Nephron progenitor cell (in vitro differentiated cells): ENCODE data around the gene GPAM.

Experiments
- DNase-seq: peaks from one replicate; pipeline ENCODE4 v3.0.0; 2021
- H3K27ac Mint-ChIP-seq: 2 replicates; pipeline ENCODE4 v1.8.0; 2021; ENCODE audit warnings: mild to moderate bottlenecking, moderate library complexity, mixed read lengths
- H3K27me3 Mint-ChIP-seq: 2 replicates; pipeline ENCODE4 v1.8.0; 2021; ENCODE audit warnings: mild to moderate bottlenecking, low read depth, mixed read lengths; ENCODE audit not compliant: poor library complexity
- H3K36me3 Mint-ChIP-seq: 2 replicates; pipeline ENCODE4 v1.8.0; 2021; ENCODE audit warnings: low read depth, mixed read lengths
- H3K4me1 Mint-ChIP-seq: 2 replicates; pipeline ENCODE4 v1.8.0; 2021; ENCODE audit warnings: mixed read lengths
- H3K4me3 Mint-ChIP-seq: 2 replicates; pipeline ENCODE4 v1.8.0; 2021; ENCODE audit warnings: mild to moderate bottlenecking, moderate library complexity, mixed read lengths
- H3K9me3 Mint-ChIP-seq: 2 replicates; pipeline ENCODE4 v1.8.0; 2021; ENCODE audit warnings: mild to moderate bottlenecking, moderate library complexity, mixed read lengths
- CTCF ChIP-seq: fragments of 200-600 bp; sonication (generic); IDR thresholded peaks from 2 replicates; pipeline ENCODE4 v1.5.0; 2021; ENCODE audit warnings: antibody characterized with exemption

GPAM gene

GRCh38 chr10:112183329-112184051 is at the start of gene GPAM:
Gene GPAM (minus strand): TSS chr10:112183765. CDS start chr10:112181784, 1,981 bp downstream.
- H3K4me1 Mint-ChIP-seq, result peaks cover 22% of the 10 kb centered on the region
- no peak for TF ChIP-seq CTCF
- peak; percentile 100 for DNase-seq
- H3K27ac Mint-ChIP-seq, result peak within 1 kb of the TSS; percentile 87
- peaks cover 20% of the 10 kb centered on the region for H3K36me3 Mint-ChIP-seq
- H3K9me3 Mint-ChIP-seq, result peaks cover 34% of the 10 kb centered on the region
- H3K4me3 Mint-ChIP-seq, result peak within 1 kb of the TSS; percentile 97
- peaks cover 4% of the 10 kb centered on the region for H3K27me3 Mint-ChIP-seq

GRCh38 chr10:112232670-112233069 is 49.1 kb upstream of the GPAM start:
- no peak overlapping the region for H3K27ac Mint-ChIP-seq
- peaks cover 7% of the 10 kb centered on the region for H3K9me3 Mint-ChIP-seq
- peaks cover 4% of the 10 kb centered on the region for H3K27me3 Mint-ChIP-seq

GRCh38 chr10:112231602-112232400 is 48.2 kb upstream of the GPAM start:
- no peak for TF ChIP-seq CTCF
- peaks cover 29% of the 10 kb centered on the region for H3K4me1 Mint-ChIP-seq
- peak overlapping the region; percentile 34 for H3K27ac Mint-ChIP-seq
- DNase-seq, result no peak
- H3K4me3 Mint-ChIP-seq, result no peak overlapping the region
- no peaks in the 10 kb centered on the region for H3K36me3 Mint-ChIP-seq
- H3K9me3 Mint-ChIP-seq, result peaks cover 7% of the 10 kb centered on the region
- H3K27me3 Mint-ChIP-seq, result peaks cover 4% of the 10 kb centered on the region

More at GRCh38 chr10:112232670-112233069, 49.1 kb upstream of the GPAM start:
- Mint-ChIP-seq H3K4me1 (peaks cover 29% of the 10 kb centered on the region), H3K36me3 (no peaks in the 10 kb centered on the region), H3K4me3 (no peak overlapping the region)
- no peak for DNase-seq
- TF ChIP-seq CTCF, result no peak

- Mint-ChIP-seq H3K27me3 (peaks cover 14% of the 10 kb centered on the region), H3K4me3 (no peak overlapping the region), H3K36me3 (no peaks in the 10 kb centered on the region), H3K9me3 (peaks cover 12% of the 10 kb centered on the region), H3K4me1 (peaks cover 29% of the 10 kb centered on the region), H3K27ac (no peak overlapping the region)
- TF ChIP-seq CTCF, result no peak
- DNase-seq, result no peak
Observed at GRCh38 chr10:112230325-112230988, 46.9 kb upstream of the GPAM start.

- no peak overlapping the region for H3K4me3 Mint-ChIP-seq
- DNase-seq, result no peak
- H3K9me3 Mint-ChIP-seq, result peaks cover 12% of the 10 kb centered on the region
- peaks cover 20% of the 10 kb centered on the region for H3K27me3 Mint-ChIP-seq
- peaks cover 26% of the 10 kb centered on the region for H3K4me1 Mint-ChIP-seq
- no peak overlapping the region for H3K27ac Mint-ChIP-seq
- no peak for TF ChIP-seq CTCF
- no peaks in the 10 kb centered on the region for H3K36me3 Mint-ChIP-seq
Observed at GRCh38 chr10:112229901-112230300, 46.3 kb upstream of the GPAM start.
